Karpas-422 (cell line): ENCODE measurements around the gene NARS2. TPM values are rescaled to one million over a fixed set of nuclear protein-coding genes. Genes with fewer than 3 reads are reported as not detected.
"Not testable (repeated sequence)": the region's sequence is repeated elsewhere in the genome, so short reads cannot be mapped to it uniquely, and the experiment has no call there.

Experiments
- DNase-seq: peaks from one replicate; pipeline ENCODE4 v3.0.0-alpha.2; 2015
- H2AFZ ChIP-seq: fragments of 200-600 bp; sonication (generic); 2 replicates; pipeline ENCODE4 v1.6.1; 2014; ENCODE audit warnings: antibody characterized with exemption, low read length, mixed read lengths
- H3K27ac ChIP-seq: fragments of 200-600 bp; sonication (generic); 2 replicates; pipeline ENCODE4 v1.5.1; 2014; ENCODE audit warnings: mild to moderate bottlenecking, low read length, moderate library complexity
- H3K27me3 ChIP-seq: fragments of 200-600 bp; sonication (generic); 2 replicates; pipeline ENCODE4 v1.6.1; 2014; ENCODE audit warnings: low read length, mixed read lengths
- H3K36me3 ChIP-seq: fragments of 200-600 bp; sonication (generic); 2 replicates; pipeline ENCODE4 v1.6.1; 2014; ENCODE audit warnings: low read length, mixed read lengths; ENCODE audit not compliant: insufficient read depth
- H3K4me1 ChIP-seq: fragments of 200-600 bp; sonication (generic); 2 replicates; pipeline ENCODE4 v1.6.1; 2014; ENCODE audit warnings: mild to moderate bottlenecking, low read length, mixed read lengths
- H3K4me2 ChIP-seq: fragments of 200-600 bp; sonication (generic); 2 replicates; pipeline ENCODE4 v1.6.1; 2014; ENCODE audit warnings: low read length, low read depth, mild to moderate bottlenecking; ENCODE audit not compliant: poor library complexity, severe bottlenecking
- H3K4me3 ChIP-seq: fragments of 200-600 bp; sonication (generic); 2 replicates; pipeline ENCODE4 v1.5.1; 2014; ENCODE audit warnings: mild to moderate bottlenecking, antibody characterized with exemption, low read length, mixed read lengths
- H3K79me2 ChIP-seq: fragments of 200-600 bp; sonication (generic); 2 replicates; pipeline ENCODE4 v1.6.1; 2014; ENCODE audit warnings: mild to moderate bottlenecking, low read length, mixed read lengths
- H3K9ac ChIP-seq: fragments of 200-600 bp; sonication (generic); 2 replicates; pipeline ENCODE4 v1.6.0; 2014; ENCODE audit warnings: low read length
- H3K9me2 ChIP-seq: fragments of 200-600 bp; sonication (generic), shearing (Covaris generic); replicated peaks from 2 replicates; pipeline ENCODE4 v1.6.0; 2014; ENCODE audit warnings: mild to moderate bottlenecking, low read length, moderate library complexity; ENCODE audit not compliant: insufficient read depth
- H3K9me3 ChIP-seq: fragments of 300-700, 200-600 bp; sonication (generic); 2 replicates; pipeline ENCODE4 v1.6.1; 2014; ENCODE audit warnings: low read length, mixed read lengths
- H4K20me1 ChIP-seq: fragments of 200-600 bp; sonication (generic); 2 replicates; pipeline ENCODE4 v1.6.1; 2014; ENCODE audit warnings: mild to moderate bottlenecking, antibody characterized with exemption, low read length, low read depth; ENCODE audit not compliant: insufficient read depth
- total RNA-seq: library from RNA; depleted of rRNA; stranded (reverse); fragments of >200 nt; shearing (Covaris generic); gene quantifications from 2 replicates; pipeline ENCODE4 v1.2.3, GENCODE V29; 2014; ENCODE audit warnings: low replicate concordance

Gene NARS2
- total RNA-seq, 1 experiment from 2014 or later, result 33.3 TPM

DNA sequence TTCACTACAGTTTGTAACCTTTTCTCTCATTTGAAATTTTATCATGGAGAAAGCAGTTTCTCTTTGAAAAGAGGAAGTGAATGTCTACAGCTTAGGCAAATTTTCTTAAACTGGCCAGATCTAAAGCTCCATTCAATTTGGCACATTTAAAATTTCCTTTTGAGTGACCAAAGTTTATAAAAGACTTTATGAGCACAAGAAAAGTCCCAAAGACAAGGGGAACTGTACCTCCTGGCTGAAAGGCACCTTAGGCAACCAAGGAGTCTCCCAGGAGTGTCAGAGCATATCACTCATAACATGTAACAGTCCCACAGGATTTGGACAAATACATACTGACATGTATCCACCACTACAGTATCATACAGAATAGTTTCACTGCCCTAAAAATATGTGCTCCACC is 41.3 kb downstream of the NARS2 start:
- H3K79me2 ChIP-seq, result peaks cover 51% of the 10 kb centered on the region
- peak overlapping the region; percentile 98 for H3K27ac ChIP-seq
- H3K27me3 ChIP-seq, result no peaks in the 10 kb centered on the region
- no peaks in the 10 kb centered on the region for H3K9me2 ChIP-seq
- H3K9me3 ChIP-seq, result no peaks in the 10 kb centered on the region
- peaks cover 37% of the 10 kb centered on the region for H3K4me1 ChIP-seq
- H3K4me3 ChIP-seq, result peak overlapping the region; percentile 54
- H3K4me2 ChIP-seq, result peak overlapping the region; percentile 83
- no peaks in the 10 kb centered on the region for H4K20me1 ChIP-seq
- peak overlapping the region; percentile 72; the same call in 1 of the 2 replicates for H2AFZ ChIP-seq
- H3K9ac ChIP-seq, result peak overlapping the region; percentile 66
- peak; percentile 87 for DNase-seq
- peaks cover 26% of the 10 kb centered on the region for H3K36me3 ChIP-seq

DNA sequence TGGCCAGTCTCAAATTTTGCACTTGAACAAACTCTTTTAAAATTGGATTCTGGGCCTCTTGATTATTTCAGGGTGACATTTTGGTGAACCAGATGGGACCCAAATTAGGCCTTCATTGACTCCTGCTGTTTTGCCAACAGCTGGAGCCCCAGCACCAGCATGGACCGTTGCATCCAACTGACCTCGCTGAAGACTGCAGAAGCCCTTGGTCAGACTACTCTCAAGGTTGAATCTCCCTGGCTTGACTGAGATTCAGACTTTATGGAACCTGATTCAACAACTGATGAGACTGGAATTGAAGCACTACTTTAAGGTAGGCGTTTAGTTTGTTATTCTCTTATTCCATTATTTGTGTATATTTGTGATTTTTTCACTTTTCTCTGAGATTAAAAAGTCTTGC is 41.7 kb downstream of the NARS2 start:
- Histone ChIP-seq H3K9me3 (no peaks in the 10 kb centered on the region), H3K4me1 (peaks cover 37% of the 10 kb centered on the region), H3K36me3 (peaks cover 29% of the 10 kb centered on the region), H2AFZ (peak overlapping the region; percentile 72; the same call in 1 of the 2 replicates), H3K9me2 (no peaks in the 10 kb centered on the region), H4K20me1 (no peaks in the 10 kb centered on the region), H3K4me2 (peak overlapping the region; percentile 83), H3K4me3 (peak overlapping the region; percentile 54), H3K27ac (peak overlapping the region; percentile 98), H3K27me3 (no peaks in the 10 kb centered on the region), H3K79me2 (peaks cover 46% of the 10 kb centered on the region), H3K9ac (peak overlapping the region; percentile 66)
- DNase-seq, result no peak

DNA sequence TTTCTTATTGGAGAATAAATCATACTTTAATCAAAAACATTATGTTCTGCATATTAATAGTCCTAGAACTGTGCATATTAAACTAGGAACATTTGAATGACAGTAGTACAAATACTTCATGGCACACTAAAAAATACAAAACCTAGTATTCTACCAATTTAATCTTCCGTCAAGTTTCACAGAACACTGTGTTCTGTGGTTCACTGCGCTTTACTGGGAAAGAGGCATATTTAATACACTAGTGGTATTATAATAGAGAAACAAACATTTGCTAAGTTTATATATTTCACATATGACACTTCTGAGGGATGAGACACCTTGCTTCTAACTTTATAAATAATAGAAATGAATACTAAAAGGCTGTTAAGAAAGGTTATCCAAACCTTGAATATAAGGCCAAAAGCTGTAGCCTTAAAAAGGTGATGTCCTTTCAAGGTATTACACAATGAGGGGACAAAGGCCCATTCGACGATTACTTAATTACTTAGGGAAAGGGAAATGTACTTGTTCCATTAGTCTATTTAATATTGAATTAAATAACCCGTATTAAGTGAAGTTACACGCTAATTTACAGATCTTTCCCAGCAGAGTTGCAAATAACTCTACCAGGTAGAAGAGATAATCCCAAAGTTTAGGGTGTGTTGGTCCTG is 48.0 kb downstream of the NARS2 start:
- Histone ChIP-seq H3K9me3 (no peaks in the 10 kb centered on the region), H4K20me1 (no peaks in the 10 kb centered on the region), H3K79me2 (peaks cover 56% of the 10 kb centered on the region), H3K4me2 (no peak overlapping the region), H3K27ac (no peak overlapping the region), H3K27me3 (no peaks in the 10 kb centered on the region), H3K9ac (no peak overlapping the region), H3K4me3 (no peak overlapping the region), H3K4me1 (peaks cover 4% of the 10 kb centered on the region; the same call in 1 of the 2 replicates), H3K36me3 (peaks cover 11% of the 10 kb centered on the region; the same call in 1 of the 2 replicates), H2AFZ (no peak overlapping the region), H3K9me2 (no peaks in the 10 kb centered on the region)
- no peak for DNase-seq

DNA sequence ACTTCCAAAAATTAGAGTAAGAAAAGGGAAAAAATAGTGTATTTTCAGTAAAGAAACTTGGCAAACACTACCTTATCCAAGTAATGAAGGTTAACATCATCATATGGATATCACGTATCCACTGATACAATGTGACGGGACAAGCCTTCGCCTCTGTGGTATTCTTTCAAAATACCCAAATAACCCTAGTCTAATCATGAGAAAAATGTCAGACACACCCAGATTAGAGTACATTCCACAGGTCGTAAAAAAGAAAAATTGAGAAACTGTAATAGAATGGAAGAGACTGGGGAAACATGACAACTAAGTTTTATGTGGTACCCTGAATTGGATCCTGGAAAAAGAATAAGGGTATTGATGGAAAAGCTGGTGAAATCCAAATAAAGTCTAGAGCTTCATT is 48.9 kb downstream of the NARS2 start:
- Histone ChIP-seq H3K36me3 (peaks cover 11% of the 10 kb centered on the region; the same call in 1 of the 2 replicates), H3K79me2 (peaks cover 49% of the 10 kb centered on the region), H3K9me2 (no peaks in the 10 kb centered on the region), H3K27me3 (no peaks in the 10 kb centered on the region), H3K4me1 (peaks cover 4% of the 10 kb centered on the region; the same call in 1 of the 2 replicates), H3K27ac (no peak overlapping the region), H3K9ac (no peak overlapping the region), H3K4me2 (no peak overlapping the region), H4K20me1 (no peaks in the 10 kb centered on the region), H3K4me3 (no peak overlapping the region), H2AFZ (no peak overlapping the region), H3K9me3 (no peaks in the 10 kb centered on the region)
- DNase-seq, result no peak

DNA sequence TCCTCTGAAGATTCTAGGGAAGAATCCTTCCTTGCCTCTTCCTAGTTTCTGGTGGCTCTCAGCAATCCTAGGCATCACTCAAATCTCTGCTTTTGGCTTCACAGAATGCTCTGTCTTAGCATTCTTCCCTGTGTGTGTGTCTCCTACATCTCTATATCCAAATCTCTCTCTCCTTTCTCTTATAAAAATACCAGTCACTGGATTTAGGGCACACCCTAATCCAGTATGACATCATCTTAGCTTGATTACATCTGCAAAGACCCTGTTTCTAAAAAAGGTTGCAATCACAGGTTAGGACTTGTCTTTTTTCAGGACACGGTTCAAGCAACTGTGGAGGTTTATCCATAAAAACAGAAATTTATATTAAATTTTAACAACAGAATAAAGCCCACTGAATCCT is 54.4 kb downstream of the NARS2 start:
- Histone ChIP-seq H3K9me3 (no peaks in the 10 kb centered on the region), H3K4me1 (no peaks in the 10 kb centered on the region)

DNA sequence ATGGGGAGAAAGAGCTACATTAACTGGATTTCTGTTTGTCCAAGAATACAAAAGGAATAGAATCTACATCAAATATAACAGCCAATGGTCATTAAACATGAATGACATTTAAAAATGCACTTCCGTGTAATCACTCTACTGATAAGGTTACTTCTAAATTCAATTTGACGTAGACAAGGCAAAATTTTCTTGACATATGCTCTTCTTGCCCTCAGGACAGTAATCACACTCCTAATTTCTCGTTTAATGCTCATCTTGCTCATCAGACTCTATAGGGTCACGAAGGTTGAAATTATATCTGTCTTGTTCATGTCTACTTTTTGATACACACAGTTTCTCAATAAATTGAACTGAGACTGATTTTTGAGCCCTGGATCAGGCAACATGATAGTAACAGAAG is 58.4 kb downstream of the NARS2 start:
- H3K4me1 ChIP-seq, result no peaks in the 10 kb centered on the region
- H2AFZ ChIP-seq, result no peak overlapping the region
- H3K79me2 ChIP-seq, result peaks cover 33% of the 10 kb centered on the region
- no peak overlapping the region for H3K4me3 ChIP-seq
- no peaks in the 10 kb centered on the region for H3K9me3 ChIP-seq
- no peak overlapping the region for H3K9ac ChIP-seq
- no peaks in the 10 kb centered on the region for H3K9me2 ChIP-seq
- H3K4me2 ChIP-seq, result no peak overlapping the region
- no peak for DNase-seq
- H3K36me3 ChIP-seq, result peaks cover 12% of the 10 kb centered on the region; the same call in 1 of the 2 replicates
- H4K20me1 ChIP-seq, result no peaks in the 10 kb centered on the region
- H3K27me3 ChIP-seq, result no peaks in the 10 kb centered on the region
- H3K27ac ChIP-seq, result no peak overlapping the region

More for the DNA sequence above, 54.4 kb downstream of the NARS2 start:
- Histone ChIP-seq H3K27ac (no peak overlapping the region), H4K20me1 (no peaks in the 10 kb centered on the region), H3K4me3 (no peak overlapping the region), H3K9me2 (no peaks in the 10 kb centered on the region), H2AFZ (no peak overlapping the region), H3K79me2 (peaks cover 49% of the 10 kb centered on the region), H3K9ac (no peak overlapping the region), H3K4me2 (no peak overlapping the region), H3K27me3 (no peaks in the 10 kb centered on the region), H3K36me3 (peaks cover 10% of the 10 kb centered on the region; the same call in 1 of the 2 replicates)
- DNase-seq, result no peak

DNA sequence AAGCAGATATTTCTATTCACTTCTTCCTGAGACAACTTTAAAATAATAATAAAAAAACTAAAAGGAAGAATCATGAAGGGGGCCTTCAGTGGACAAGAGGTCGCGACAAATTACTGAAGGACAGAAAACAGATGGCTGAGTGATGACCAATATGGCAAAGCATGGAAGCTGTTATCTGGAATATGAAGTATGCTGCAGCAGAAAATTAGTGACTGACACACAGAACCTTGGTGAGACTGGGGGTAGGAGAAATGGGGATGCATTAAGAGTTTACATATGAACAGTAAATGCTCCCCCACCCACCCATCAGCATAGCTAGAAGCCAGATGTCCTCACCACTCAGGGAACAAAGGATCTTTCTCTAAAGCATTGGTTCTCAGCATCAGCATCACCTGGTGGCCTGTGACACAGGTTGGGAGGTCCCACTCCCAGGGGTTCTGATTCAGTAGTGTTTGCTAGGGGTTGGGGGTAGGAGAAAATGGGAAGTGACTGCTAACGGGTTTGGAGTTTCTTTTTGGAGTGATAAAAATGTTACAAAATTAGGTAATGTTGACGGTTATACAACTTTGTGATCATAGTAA is 59.7 kb downstream of the NARS2 start:
- H3K4me2 ChIP-seq, result no peak overlapping the region
- peaks cover 20% of the 10 kb centered on the region for H3K36me3 ChIP-seq
- no peak for DNase-seq
- H3K27me3 ChIP-seq, result no peaks in the 10 kb centered on the region
- no peaks in the 10 kb centered on the region for H4K20me1 ChIP-seq
- H3K4me1 ChIP-seq, result no peaks in the 10 kb centered on the region
- peaks cover 37% of the 10 kb centered on the region for H3K79me2 ChIP-seq
- no peak overlapping the region for H2AFZ ChIP-seq
- no peak overlapping the region for H3K4me3 ChIP-seq
- no peak overlapping the region for H3K27ac ChIP-seq
- no peak overlapping the region for H3K9ac ChIP-seq
- no peaks in the 10 kb centered on the region for H3K9me2 ChIP-seq
- peaks cover 12% of the 10 kb centered on the region for H3K9me3 ChIP-seq

DNA sequence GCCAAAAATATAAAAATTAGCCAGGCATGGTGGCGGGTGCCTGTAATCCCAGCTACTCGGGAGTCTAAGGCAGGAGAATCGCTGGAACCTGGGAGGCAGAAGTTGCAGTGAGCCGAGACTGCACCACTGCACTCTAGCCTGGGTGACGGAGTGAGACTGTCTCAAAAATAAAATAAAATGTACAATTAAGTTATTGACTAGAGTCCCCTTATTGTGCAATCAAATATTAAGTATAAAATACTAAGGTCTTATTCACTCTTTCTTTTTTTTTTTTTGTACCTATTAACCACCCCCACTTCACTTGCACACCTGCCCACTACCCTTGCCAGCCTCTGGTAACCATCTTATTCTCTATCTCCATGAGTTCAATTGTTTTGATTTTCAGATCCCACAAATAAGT is 61.6 kb downstream of the NARS2 start:
- not testable (repeated sequence) for DNase-seq, H3K9me2 ChIP-seq, H3K27ac ChIP-seq, H3K4me3 ChIP-seq, H4K20me1 ChIP-seq, H3K27me3 ChIP-seq, H3K4me2 ChIP-seq, H2AFZ ChIP-seq, H3K4me1 ChIP-seq, H3K9ac ChIP-seq
- Histone ChIP-seq H3K79me2 (peaks cover 34% of the 10 kb centered on the region), H3K9me3 (peaks cover 15% of the 10 kb centered on the region), H3K36me3 (peaks cover 22% of the 10 kb centered on the region)
